Caco-2 (cell line): ENCODE data around the gene PIKFYVE. TPM values are rescaled to one million over a fixed set of nuclear protein-coding genes. Genes with fewer than 3 reads are reported as not detected.

ENCODE experiments used
- total RNA-seq: library from RNA; stranded (reverse); gene quantifications from 2 replicates; pipeline ENCODE4 v1.2.3, GENCODE V29; 2022

PIKFYVE gene
- total RNA-seq, 1 experiment from 2014 or later = 31.2 TPM

Other genes with a start within 250 kb of the PIKFYVE start
- gene PLEKHM3, start 240.7 kb upstream of the PIKFYVE start, total RNA-seq = 8.8 and 9.3 TPM in 2 replicates
- not detected in 2 replicates for gene CRYGD, start 141.7 kb upstream of the PIKFYVE start, total RNA-seq
- not detected in 2 replicates for gene CRYGC, start 136.4 kb upstream of the PIKFYVE start, total RNA-seq
- not detected in 2 replicates for gene CRYGB, start 120.1 kb upstream of the PIKFYVE start, total RNA-seq
- gene CRYGA, start 102.7 kb upstream of the PIKFYVE start, total RNA-seq = not detected in 2 replicates
- not detected in 2 replicates for gene C2orf80, start 76.2 kb upstream of the PIKFYVE start, total RNA-seq
- gene IDH1, start 11.2 kb upstream of the PIKFYVE start, total RNA-seq = 265 and 293 TPM in 2 replicates
- 0.32 and 1.3 TPM in 2 replicates for gene PTH2R, start 140.5 kb downstream of the PIKFYVE start, total RNA-seq